ENCODE measurements around the gene PRKN. TPM values are rescaled to one million over a fixed set of nuclear protein-coding genes. Genes with fewer than 3 reads are reported as not detected.

The PRKN gene
- total and polyA plus RNA-seq, 2 experiments from 2014 or later: 1.2 to 2.3 TPM

- no peak overlapping the region for H3K27ac ChIP-seq
- H3K79me2 ChIP-seq (ENCODE audit: insufficient read depth): no peaks in the 10 kb centered on the region
- H3K9me2 ChIP-seq (ENCODE audit: insufficient read depth): no peaks in the 10 kb centered on the region; the same call in 1 of the 2 replicates
- no peaks in the 10 kb centered on the region for H3K4me1 ChIP-seq (ENCODE audit: insufficient read depth)
- H3K27me3 ChIP-seq (replicated peaks; ENCODE audit: insufficient read depth): no peaks in the 10 kb centered on the region
- no peaks in the 10 kb centered on the region for H3K9me3 ChIP-seq (ENCODE audit: low read depth)
- H3K4me3 ChIP-seq: no peak overlapping the region
- H3K9ac ChIP-seq: no peak overlapping the region
- no peaks in the 10 kb centered on the region for H3K36me3 ChIP-seq (ENCODE audit: low read depth)
- no peak overlapping the region for H3K4me2 ChIP-seq (ENCODE audit: unreplicated experiment)
- no peaks in the 10 kb centered on the region for H3F3A ChIP-seq (ENCODE audit: insufficient read depth)
- no peak for TF ChIP-seq EZH2phosphoT487 (IDR thresholded peaks at IDR 0.05; ENCODE audit: insufficient read depth, low read depth)
- TF ChIP-seq EZH2 (IDR thresholded peaks at IDR 0.05; ENCODE audit: insufficient read depth, poor library complexity, severe bottlenecking): no peak
- WGBS, 2 experiments (ENCODE audit: low coverage in 1 of 2, low lambda C conversion rate in 2 of 2, missing lambda C conversion rate in 2 of 2): 38 to 44% methylated on average over 1 of the region's 1 CpG
- no peak overlapping the region for H2AFZ ChIP-seq
- in situ Hi-C loops (cut with MboI): no loop called here
- H4K20me1 ChIP-seq (ENCODE audit: insufficient read depth): no peaks in the 10 kb centered on the region
- DNase-seq: no peak
These were observed 43.4 kb upstream of the PRKN start for GRCh38 chr6:162770955-162771354.

- no peak overlapping the region for H3K4me3 ChIP-seq
- in situ Hi-C loops (cut with MboI): no loop called here
- no peaks in the 10 kb centered on the region for H3F3A ChIP-seq (ENCODE audit: insufficient read depth)
- no peaks in the 10 kb centered on the region for H3K9me3 ChIP-seq (ENCODE audit: low read depth)
- TF ChIP-seq EZH2phosphoT487 (IDR thresholded peaks at IDR 0.05; ENCODE audit: insufficient read depth, low read depth) (no peak), EZH2 (IDR thresholded peaks at IDR 0.05; ENCODE audit: insufficient read depth, poor library complexity, severe bottlenecking) (no peak)
- H4K20me1 ChIP-seq (ENCODE audit: insufficient read depth): no peaks in the 10 kb centered on the region
- no peaks in the 10 kb centered on the region for H3K79me2 ChIP-seq (ENCODE audit: insufficient read depth)
- H3K27ac ChIP-seq: no peak overlapping the region
- no peak for DNase-seq
- H3K9ac ChIP-seq: no peak overlapping the region
- no peaks in the 10 kb centered on the region for H3K4me1 ChIP-seq (ENCODE audit: insufficient read depth)
- no peak overlapping the region for H2AFZ ChIP-seq
- no peaks in the 10 kb centered on the region for H3K27me3 ChIP-seq (replicated peaks; ENCODE audit: insufficient read depth)
- no peaks in the 10 kb centered on the region; the same call in 1 of the 2 replicates for H3K9me2 ChIP-seq (ENCODE audit: insufficient read depth)
- no peaks in the 10 kb centered on the region for H3K36me3 ChIP-seq (ENCODE audit: low read depth)
- no peak overlapping the region for H3K4me2 ChIP-seq (ENCODE audit: unreplicated experiment)
These were observed 42.6 kb upstream of the PRKN start for GRCh38 chr6:162770136-162770535.

- Histone ChIP-seq H3K79me2 (ENCODE audit: insufficient read depth) (no peaks in the 10 kb centered on the region), H3K4me1 (ENCODE audit: insufficient read depth) (peaks cover 6% of the 10 kb centered on the region; the same call in 1 of the 2 replicates), H3K4me2 (ENCODE audit: unreplicated experiment) (no peak overlapping the region), H3K9me3 (ENCODE audit: low read depth) (no peaks in the 10 kb centered on the region), H3K4me3 (no peak overlapping the region), H3K27ac (no peak overlapping the region), H2AFZ (no peak overlapping the region), H3K36me3 (ENCODE audit: low read depth) (no peaks in the 10 kb centered on the region), H4K20me1 (ENCODE audit: insufficient read depth) (no peaks in the 10 kb centered on the region), H3K9ac (no peak overlapping the region), H3K9me2 (ENCODE audit: insufficient read depth) (no peaks in the 10 kb centered on the region), H3F3A (ENCODE audit: insufficient read depth) (no peaks in the 10 kb centered on the region), H3K27me3 (replicated peaks; ENCODE audit: insufficient read depth) (no peaks in the 10 kb centered on the region)
- no peak for DNase-seq
- in situ Hi-C loops (cut with MboI): no loop called here
- TF ChIP-seq EZH2phosphoT487 (IDR thresholded peaks at IDR 0.05; ENCODE audit: insufficient read depth, low read depth) (no peak), EZH2 (IDR thresholded peaks at IDR 0.05; ENCODE audit: insufficient read depth, poor library complexity, severe bottlenecking) (no peak)
These were observed 26.2 kb upstream of the PRKN start for GRCh38 chr6:162753775-162754174.

DNA sequence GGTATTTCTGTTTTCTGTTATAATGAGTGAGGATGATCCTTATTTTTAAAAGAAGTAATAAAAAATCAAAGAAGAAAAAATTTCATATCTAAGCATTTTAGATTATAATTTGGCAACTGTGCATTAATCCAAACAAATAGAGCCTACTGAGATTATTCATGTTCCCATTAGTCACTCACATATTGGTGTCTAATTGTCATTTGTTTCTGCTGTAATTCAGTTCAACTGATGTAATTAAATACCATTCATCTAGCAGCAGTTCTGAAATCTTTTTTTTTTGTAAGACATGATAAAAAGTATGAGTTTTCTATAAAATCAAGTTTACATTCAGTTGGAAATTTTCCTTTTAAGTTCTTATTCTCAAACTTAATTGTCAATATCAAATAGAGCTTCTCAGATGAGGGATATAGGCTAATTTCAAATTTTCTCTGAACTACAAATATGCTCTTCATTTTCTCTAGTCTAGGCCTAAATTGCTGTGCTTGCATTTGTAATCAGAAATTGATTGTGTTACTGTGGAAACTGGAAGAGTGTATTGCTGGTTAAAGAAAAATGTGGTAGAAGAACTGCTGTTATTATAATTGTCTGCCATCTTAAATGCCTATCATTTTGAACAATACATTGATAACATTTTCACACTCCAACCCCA is 23.8 kb upstream of the PRKN start:
- Histone ChIP-seq H3K4me3 (no peak overlapping the region), H3F3A (ENCODE audit: insufficient read depth) (no peaks in the 10 kb centered on the region), H3K27ac (no peak overlapping the region), H3K4me1 (ENCODE audit: insufficient read depth) (peaks cover 6% of the 10 kb centered on the region; the same call in 1 of the 2 replicates), H4K20me1 (ENCODE audit: insufficient read depth) (no peaks in the 10 kb centered on the region), H2AFZ (no peak overlapping the region), H3K4me2 (ENCODE audit: unreplicated experiment) (no peak overlapping the region), H3K36me3 (ENCODE audit: low read depth) (no peaks in the 10 kb centered on the region), H3K9ac (no peak overlapping the region), H3K27me3 (replicated peaks; ENCODE audit: insufficient read depth) (no peaks in the 10 kb centered on the region), H3K9me3 (ENCODE audit: low read depth) (no peaks in the 10 kb centered on the region), H3K79me2 (ENCODE audit: insufficient read depth) (no peaks in the 10 kb centered on the region), H3K9me2 (ENCODE audit: insufficient read depth) (no peaks in the 10 kb centered on the region)
- in situ Hi-C loops (cut with MboI): no loop called here
- TF ChIP-seq EZH2 (IDR thresholded peaks at IDR 0.05; ENCODE audit: insufficient read depth, poor library complexity, severe bottlenecking) (no peak), EZH2phosphoT487 (IDR thresholded peaks at IDR 0.05; ENCODE audit: insufficient read depth, low read depth) (no peak)
- no peak for DNase-seq

DNA sequence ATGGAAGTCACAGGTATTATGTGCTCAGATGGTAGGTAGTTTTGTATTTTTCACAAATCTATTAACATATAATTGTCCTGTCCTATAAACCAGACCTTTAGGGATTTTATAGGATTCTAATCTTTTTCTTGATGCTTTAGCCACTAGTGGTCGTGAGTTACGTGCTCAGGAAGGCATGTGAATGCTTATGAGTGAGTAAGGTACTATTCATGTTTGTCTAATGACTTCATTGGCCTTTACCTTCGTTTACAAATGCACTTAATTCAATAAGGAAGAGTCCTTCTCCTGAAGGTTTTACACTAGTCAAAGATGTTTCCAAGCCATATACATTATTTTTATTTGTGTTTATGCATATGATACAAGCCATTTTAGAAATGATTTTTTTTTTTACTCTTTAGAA is 23.2 kb upstream of the PRKN start:
- Histone ChIP-seq H3F3A (ENCODE audit: insufficient read depth) (no peaks in the 10 kb centered on the region), H3K4me2 (ENCODE audit: unreplicated experiment) (no peak overlapping the region), H2AFZ (no peak overlapping the region), H3K9me2 (ENCODE audit: insufficient read depth) (no peaks in the 10 kb centered on the region), H3K79me2 (ENCODE audit: insufficient read depth) (no peaks in the 10 kb centered on the region), H3K27ac (no peak overlapping the region), H3K9me3 (ENCODE audit: low read depth) (no peaks in the 10 kb centered on the region), H4K20me1 (ENCODE audit: insufficient read depth) (no peaks in the 10 kb centered on the region), H3K4me1 (ENCODE audit: insufficient read depth) (peaks cover 6% of the 10 kb centered on the region; the same call in 1 of the 2 replicates), H3K9ac (no peak overlapping the region), H3K4me3 (no peak overlapping the region), H3K36me3 (ENCODE audit: low read depth) (no peaks in the 10 kb centered on the region), H3K27me3 (replicated peaks; ENCODE audit: insufficient read depth) (no peaks in the 10 kb centered on the region)
- TF ChIP-seq EZH2 (IDR thresholded peaks at IDR 0.05; ENCODE audit: insufficient read depth, poor library complexity, severe bottlenecking) (no peak), EZH2phosphoT487 (IDR thresholded peaks at IDR 0.05; ENCODE audit: insufficient read depth, low read depth) (no peak)
- in situ Hi-C loops (cut with MboI): no loop called here
- 24 to 32% methylated on average over 3 of the region's 3 CpGs for WGBS, 2 experiments (ENCODE audit: low coverage in 1 of 2, low lambda C conversion rate in 2 of 2, missing lambda C conversion rate in 2 of 2)
- DNase-seq: peak; percentile 47
